ENCODE data around the gene PLXNA3.
"Not testable (repeated sequence)": the region's sequence is repeated elsewhere in the genome, so short reads cannot be mapped to it uniquely, and the experiment has no call there.

Gene PLXNA3

DNA sequence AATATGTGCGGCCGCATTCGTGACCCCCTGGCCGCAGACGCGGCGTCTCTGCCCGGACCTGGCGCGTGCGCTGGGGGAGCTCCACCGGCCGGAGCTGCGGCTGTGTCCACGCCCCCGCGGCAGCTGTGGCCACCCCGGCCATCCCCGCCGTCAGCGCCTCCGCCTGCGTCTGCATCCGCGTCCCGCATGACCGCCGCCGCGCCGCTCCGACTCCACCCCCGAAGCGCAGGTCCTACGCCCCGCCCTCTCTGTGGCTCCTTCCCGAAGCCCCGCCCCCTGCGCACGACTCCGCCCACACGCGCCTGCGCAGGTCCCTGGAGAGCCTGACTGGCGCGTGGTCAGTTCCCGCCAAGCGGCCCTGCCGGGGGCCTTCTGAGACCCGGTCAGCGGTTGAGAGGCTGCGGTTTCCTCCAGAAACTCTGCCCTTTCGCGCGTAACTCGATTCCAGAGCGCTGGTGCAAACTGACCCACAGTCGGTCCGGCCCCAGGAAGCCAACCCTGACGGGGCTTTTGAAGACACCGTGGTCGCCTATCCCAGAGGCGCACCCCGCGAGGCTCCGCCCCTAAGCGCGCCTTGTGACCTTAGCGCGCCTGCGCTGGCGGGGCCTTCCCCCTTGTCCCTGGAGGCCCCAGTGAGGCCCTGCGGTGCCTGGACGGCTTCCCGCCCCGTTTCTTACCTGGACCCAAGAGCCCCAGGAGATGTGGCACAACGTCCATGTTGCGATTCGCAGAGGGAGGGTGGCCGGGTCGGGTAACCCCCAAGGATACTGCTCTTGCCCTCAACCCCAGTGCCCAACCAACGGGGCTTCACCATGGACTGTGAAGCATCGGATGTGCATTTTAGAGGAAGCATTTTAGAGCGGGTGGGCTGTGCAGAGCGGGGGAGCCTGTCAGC lies 20.9 kb downstream of the PLXNA3 start, which contains the start of gene LAGE3:
TSS of gene LAGE3 (minus strand) at position 554 of the 895 bp plus-strand sequence. CDS start at position 188, 366 bp downstream.
- peak; percentile 85 for DNase-seq (ENCODE audit: low spot score)

DNA sequence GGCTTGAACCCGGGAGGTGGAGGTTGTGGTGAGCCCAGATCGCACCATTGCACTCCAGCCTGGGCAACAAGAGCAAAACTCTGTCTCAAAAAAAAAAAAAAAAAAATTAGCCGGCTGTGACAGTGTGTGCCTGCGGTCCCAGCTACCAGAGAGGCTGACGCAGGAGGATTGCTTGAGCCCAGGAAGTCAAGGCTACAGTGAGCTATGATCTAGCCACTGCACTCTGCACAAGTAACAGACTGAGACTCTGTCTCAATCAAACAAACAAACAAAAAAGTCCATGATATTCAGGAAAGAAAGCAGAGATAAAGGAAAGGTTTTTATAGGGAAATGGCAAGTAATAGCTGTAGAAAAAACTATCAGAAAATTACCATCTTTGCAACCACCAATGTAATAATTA lies 23.1 kb downstream of the PLXNA3 start:
- no peak for DNase-seq (ENCODE audit: low spot score)

DNA sequence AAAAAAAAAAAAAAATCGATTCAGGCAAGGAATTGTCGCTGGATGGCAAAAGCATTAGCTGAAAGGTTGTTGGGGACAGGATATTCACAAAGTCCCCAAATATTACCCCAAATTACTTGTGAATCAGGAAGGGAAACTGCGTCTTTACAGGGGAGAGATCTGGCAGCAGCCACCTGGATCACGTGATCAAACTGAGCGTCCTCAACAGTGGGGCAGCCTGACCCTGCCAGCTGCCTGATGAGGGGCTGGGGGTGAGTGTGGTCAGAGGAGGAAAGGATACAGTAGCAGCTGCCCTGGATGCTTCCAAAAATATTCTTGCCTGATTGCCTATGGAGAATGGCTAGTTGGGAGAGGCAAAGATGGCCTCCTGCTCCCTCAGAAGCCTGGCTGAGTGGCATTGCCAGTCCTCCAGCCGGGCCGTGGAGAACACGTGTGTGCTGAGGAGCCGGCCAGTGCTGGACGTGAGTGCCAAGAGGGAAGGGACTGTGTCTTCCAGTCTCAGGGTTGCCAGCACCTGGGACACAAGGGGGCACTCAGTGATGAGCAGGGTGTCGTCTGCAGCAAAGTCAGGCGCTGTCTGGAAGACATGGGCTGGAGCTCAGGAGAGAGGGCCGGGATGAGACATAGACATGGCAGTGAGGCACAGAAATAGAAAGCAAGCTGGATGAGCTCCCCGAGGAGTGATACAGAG lies 24.0 kb downstream of the PLXNA3 start:
- no peak for DNase-seq (ENCODE audit: low spot score)

DNA sequence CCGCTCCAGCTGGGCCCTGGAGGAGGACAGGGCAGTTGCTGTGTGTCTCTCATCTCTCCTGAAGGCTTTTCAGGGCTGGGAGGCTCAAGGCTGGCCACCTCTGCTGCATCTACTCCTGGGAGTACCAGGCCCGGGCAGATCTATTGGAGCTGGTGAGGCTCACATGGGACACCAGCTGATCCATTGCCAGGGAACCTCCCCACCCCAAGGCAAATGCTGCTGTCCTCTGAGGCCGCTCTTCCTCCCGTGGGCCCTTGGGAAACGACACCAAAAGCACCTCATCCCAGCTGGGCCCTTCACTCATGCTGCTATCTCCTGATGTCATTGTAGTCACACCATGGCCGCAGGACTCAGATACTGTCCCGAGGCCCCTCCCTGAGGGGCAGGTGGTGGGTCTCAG lies 24.7 kb downstream of the PLXNA3 start:
- DNase-seq (ENCODE audit: low spot score): no peak

DNA sequence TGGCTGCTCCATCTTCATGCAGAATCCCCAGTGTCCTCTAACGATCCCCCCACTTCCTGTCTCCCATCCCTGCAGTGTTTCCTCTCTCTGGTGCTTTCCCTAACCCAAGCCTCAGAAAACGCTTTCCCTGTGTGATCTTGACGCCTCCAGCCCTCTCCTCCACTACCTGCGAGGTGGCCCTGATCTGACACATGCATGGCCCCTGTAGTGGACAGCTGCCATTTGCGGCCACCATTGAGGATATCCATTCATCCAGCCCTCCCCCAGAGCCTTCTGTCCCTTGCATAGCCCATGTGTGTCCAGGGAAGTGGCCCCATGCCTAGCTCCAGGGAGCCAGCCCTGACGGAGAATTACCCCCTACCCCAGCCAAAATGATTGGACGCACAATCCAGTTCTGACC lies 25.2 kb downstream of the PLXNA3 start:
- DNase-seq (ENCODE audit: low spot score): no peak

DNA sequence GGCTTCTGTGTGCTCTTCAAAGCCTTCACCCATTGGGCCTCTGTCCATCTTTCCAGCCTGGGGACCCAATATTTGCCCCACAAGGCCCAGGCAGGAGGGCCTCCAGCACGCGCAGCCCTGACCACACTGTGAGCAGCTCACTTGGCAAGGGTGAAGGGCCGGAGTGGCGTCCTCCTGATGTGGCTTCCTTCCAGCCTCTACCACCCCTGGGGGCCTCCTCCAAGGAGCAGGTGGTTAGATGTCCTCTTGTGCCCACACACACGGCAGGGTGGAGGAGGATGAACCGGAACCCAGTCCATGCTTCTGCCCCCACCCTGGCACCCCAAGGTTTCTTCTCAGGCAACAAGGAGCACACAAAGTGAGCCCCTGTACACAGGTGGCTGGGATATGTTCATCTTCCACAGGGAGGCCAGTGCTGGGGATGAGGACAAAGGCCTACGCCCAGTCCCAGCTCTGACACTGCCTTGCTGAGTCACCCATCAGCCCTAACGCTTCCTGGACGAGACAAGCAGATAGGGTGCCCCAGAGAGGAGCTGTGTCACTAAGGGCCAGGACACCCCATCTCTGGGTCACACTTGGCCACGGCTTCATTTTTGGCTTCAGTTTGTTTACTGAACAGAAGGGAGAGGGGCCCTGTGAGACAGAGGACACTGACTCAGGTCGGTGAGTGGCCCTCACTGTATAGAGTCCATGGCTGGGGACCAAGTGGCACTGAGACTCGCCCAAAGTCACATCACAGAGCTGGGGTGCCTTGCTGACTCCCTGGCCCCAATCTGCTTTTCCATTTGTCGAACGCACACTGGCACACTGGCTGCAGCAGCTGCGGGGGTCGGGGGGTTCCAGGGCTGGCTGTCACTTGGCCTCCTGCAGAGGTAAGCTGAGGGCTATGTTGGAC lies 26.4 kb downstream of the PLXNA3 start:
- no peak for DNase-seq (ENCODE audit: low spot score)

DNA sequence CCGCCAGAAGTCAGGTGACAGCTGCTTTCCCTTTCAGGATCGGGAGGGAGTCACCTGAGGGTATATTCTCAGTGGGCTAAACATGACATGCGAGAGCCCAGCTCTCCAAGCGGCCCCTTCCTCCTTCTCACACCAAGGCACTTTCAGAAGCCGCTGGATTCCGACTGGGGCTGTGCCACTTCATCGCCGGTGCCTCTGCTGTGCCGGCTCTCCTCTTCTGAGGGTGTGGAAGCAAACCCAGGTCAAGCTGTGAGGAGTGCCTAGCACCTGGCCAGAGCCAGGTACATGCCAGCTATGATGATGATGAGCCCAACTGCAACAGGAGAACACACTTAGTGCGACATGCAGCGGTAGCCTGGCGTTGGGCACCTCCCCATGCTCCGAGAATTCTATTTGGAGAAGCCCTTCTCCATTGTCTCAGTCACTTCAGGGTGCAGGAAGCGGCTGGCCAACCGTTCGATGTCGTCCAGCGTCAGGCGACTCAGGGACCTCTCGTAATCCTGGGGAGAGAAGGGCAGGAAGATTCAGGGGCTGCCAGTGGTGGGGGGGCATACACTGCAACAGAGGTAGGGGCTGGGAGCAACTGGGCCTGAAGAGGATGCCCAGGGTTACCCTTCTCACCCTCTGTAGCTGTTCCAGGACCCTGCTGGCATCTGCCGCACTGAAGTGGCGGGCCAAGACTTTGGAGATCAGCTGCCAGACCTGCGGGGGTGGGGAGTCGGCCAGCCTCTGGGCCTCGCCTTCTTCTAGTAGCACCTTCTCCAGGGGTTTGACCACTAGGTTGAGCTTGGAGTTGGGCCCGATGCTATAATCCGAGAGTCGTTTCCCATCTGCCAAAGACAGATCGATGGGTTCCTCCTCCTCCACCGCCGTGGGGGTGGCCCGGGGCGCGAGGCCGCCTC lies 27.3 kb downstream of the PLXNA3 start:
- DNase-seq (ENCODE audit: low spot score): no peak

DNA sequence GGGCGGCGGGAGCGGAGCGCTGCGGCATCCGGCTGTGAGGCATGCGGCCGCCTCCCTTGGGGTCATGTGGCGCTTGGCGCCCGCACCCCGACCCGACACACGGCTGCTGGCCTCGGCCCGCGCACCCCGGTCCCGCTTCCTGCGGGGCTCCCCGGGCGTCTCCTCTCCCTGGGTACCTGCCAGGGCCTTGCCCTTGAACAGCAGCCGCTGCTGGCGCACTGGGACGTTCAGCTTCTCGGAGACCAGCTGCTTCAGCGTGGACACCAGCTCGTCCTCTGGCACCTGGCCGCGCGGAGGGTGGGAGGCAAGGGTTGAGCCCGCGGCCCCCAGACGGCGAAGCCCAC lies 27.9 kb downstream of the PLXNA3 start:
- DNase-seq (ENCODE audit: low spot score): no peak

DNA sequence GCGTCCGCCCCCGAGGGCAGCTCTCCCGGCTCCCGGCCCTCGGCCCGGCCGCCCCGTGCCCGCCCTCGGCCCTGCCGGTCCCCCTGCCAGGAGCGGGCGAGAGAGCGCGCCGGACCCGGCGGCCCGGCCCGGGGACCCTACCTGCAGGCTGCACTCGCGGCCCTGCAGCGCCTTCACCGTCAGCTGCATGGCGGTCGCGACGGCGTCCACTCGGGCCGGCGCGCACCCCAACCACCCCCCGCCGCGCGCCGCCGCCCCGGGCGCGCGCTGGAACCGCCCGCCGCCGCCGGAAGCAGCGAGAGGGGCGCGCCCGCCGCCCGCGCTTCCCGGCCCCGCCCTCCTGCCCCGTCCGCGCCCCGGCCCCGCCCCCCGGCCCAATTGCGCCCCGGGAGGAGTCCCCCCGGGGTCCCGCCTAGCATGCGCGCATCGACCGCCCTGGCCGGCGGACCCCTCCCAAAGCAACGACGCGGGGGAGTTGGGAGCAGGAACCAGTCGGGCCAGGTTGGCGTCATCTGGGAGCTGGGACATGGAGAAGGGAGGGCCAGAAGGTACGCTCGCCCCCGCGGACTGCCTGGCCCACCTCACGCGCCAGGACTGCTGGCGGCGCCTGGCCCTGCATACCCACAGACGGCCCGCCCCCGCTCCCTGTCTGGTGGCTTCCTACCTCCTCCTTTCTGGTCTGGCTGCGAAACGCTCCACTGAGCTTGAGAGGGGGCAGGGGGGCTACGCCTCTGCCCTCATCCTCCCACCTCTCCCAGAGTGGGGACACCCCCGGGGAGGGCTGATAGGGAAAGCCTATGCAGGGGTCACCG lies 28.5 kb downstream of the PLXNA3 start, which contains the start of gene UBL4A:
TSS of gene UBL4A (minus strand) at position 220 of the 812 bp plus-strand sequence. CDS start at position 189, 31 bp downstream.
- peak; percentile 61 for DNase-seq (ENCODE audit: low spot score)

DNA sequence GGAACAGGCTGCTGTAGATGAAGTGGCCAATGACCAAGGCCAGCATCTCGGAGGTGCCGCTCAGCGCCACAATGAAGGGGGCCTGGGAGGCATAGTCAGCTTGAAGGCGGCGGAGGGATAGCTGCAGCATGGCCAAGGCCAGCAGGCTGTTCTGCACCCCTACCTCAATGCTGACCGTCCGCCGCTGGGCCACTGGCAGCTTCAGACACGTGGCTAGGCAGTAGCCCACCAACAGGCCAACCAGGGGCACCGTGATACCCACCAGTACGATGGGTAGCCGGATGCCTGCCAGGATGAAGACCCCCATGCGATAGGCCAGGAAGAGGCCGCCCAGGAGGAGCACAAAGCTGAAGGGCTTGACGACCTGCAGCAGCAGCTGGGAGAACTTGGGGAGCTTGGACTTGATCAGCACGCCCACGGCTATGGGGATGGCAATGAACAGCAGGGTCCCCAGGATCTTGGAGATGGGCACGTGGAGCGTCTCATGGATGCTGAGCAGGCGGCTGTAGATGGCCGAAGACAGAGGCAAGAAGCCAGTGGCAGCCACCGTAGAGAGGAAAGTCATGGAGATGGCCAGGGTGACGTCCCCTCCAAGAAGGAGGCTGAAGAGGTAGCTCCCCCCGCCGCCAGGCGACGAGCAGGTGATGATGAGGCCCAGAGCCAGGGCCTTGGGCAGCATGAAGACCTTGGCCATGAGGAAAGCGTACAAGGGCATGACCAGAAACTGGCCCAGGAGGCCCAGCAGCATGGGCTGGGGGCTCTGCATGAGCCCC lies 29.6 kb downstream of the PLXNA3 start:
- DNase-seq (ENCODE audit: low spot score): no peak

DNA sequence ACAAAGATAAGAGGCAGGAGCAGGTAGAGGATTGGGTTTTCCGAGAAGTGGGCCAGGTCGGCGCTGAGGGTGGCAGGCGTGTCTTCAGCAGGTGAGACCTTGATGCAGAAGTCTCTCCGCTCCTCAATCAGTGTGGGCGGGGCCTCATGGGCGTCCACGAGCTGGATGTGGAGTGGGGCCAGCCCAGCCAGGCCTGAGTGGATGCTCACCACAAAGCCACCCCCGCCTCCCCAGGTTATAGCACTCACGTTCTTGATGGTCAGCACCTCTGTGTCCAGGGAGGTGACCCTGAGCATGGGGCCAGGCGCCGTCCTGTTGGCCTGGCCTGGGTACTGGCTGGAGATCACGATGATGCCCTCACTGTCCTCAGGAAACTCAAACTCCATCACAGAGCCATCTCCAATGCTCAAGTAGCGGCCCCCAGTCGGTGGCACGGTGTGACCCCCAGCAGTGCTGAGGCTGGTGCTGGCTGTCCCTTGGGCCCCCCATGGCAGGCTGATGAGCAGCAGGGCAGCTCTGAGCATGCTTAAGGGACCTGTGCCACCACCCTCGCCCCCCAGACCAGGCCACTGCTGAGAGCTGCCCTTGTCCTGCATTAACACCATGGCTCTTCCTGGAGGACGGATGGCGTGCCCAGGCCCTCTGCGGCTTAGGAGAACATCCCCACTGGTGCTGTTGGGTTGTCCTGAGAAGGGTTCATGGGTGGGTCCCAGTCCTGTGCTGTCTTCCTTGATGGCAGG lies 30.4 kb downstream of the PLXNA3 start:
- DNase-seq (ENCODE audit: low spot score): no peak

DNA sequence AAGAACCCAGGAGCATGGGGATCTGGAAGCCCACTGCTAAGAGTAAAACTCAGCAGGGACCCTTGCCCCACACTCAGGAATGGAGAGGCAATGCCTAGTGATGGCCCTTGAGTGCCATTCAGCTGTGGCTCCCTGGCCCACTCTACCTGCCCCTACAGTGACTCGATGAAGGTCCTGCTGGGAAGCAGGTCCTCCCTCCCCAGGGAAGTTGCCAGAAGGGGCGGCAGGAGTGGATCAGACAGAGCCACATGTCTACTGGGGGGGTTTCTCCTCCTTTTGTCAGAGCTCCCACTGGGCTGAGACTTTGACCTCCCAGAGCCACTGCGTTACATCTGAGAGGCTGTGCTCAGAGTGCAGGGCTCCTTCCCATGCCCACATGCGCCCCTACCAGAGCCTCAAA lies 31.1 kb downstream of the PLXNA3 start:
- DNase-seq (ENCODE audit: low spot score): no peak

DNA sequence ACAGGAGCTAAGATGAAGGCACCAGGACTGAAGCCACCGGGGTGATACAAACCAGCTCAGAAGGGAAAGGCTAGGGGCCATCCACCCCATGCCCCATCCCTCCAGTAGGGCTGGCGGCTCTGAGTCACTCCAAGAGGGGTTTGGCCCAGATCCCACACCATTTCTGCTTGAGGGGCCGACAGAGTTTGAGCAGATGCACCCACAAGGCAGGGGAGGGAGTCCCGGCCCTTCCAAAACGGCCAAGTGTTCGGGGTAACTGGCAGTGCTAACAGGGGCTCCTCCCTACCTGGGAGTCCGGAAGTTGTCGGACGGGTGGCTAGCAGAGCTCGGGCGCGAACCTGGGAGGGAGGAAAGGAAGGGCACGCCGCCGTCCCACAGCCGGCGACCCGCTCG lies 31.9 kb downstream of the PLXNA3 start:
- no peak for DNase-seq (ENCODE audit: low spot score)

DNA sequence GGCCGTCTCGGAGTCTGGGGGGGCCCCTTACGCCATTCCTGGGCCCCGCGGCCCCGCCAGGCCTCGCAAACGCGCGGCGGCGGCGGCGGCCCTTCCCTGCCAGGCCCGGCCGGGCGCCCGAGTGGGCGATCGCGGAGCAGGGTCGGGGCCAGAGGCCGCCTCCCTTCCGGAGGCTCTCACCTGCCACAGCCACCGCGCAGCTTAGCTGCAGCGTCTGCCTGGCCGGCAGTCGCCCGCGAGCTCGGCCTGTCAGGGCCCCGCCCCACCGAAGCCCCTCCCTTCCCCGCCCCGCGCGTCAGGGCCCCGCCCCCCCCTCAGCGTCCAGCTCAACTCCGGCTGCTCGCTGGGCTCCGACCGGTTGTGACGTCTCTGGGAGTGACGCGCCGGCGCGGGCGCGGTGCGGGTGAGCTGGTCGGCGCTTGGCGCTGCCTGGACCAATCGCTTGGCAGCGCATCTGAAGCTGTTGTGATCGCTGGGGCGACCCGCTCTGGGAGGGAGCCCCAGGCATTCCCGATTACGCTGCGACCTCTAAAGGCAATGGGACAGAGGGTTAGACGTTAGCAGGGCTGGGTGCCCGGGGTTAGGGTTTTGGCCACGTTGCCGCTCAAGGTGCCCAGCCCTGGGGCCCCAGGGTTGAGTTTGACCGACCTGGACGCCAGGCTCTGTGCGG lies 32.5 kb downstream of the PLXNA3 start, which contains the start of gene SLC10A3:
TSS of gene SLC10A3 (minus strand) at position 216 of the 670 bp plus-strand sequence. CDS start 1,689 bp downstream, outside the sequence.
- DNase-seq (ENCODE audit: low spot score): peak; percentile 87

DNA sequence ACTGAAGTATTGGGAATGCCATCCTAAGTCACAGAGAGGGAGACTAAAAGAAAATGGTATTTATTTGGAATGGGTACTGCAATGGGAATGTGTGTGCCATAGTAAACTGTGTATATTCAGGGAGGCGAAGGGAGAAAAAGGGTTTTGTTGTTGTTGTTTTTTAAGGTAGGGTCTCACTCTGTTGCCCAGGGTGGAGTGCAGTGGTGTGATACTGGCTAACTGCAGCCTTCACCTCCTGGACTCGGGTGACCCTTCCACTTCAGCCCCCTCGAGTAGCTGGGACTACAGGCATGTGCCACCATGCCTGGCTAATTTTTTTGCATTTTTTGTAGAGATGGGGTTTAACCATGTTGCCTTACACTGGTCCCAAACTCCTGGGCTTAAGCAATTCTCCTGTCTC lies 36.6 kb downstream of the PLXNA3 start:
- DNase-seq (ENCODE audit: low spot score): no peak

DNA sequence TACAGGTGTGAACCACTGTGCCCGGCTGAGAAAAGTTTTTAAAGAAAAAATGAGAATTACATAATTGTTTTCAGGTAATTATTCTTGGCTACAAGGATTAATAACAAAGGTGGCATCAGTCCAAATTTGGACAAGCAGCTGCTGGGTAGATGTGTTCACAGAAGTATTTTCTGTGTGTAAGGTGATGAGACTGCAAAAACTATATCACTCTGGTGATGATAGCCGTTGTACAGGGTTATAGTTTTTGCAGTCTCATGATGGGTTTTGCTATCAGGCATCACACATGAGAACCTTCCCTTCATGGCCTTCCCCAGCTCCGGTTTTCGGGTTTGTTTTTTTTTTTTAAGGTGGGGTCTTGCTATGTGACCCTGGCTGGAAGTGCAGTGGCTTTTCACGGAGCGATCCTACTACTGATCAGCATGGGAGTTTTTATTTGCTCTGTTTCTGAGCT lies 37.4 kb downstream of the PLXNA3 start:
- DNase-seq (ENCODE audit: low spot score): no peak

DNA sequence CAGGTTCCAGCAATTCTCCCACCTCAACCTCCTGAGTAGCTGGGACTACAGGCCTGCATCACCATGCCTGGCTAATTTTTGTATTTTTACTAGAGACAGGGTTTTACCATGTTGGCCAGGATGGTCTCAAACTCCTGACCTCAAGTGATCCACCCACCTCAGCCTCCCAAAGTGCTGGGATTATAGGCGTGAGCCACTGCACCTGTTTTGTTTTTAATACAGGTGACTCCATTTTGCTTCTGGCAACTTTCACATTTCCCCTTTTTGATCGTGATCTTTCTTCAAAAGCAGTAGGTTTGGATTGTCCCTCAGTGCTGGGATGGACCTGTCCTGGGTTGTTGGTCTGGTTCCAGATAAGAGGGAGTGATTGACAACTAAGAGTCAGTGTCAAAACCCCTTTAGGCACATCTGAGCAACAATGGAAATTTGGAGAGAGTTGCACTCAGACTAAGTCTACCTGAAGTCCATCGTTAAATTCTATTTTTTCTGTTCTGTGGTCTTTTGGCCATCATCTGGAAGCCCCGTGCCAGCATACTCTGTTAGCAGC lies 38.6 kb downstream of the PLXNA3 start:
- DNase-seq (ENCODE audit: low spot score): not testable (repeated sequence)

DNA sequence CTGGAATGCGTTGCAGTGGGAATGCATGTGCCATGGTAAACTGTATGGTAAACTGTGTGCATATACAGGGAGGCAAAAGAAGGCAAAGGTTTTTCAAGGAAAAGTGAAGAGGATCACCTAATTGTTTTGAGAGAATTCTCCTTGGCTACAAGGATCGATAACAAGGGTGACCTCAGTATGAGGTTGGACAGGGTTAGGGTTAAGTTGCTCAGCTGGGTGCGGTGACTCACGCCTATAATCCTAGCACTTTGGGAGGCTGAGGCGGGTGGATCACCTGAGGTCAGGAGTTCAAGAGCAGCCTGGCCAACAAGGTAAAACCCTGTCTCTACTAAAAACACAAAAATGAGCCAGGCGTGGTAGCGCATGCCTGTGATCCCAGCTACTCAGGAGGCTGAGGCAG lies 43.3 kb downstream of the PLXNA3 start:
- DNase-seq (ENCODE audit: low spot score): not testable (repeated sequence)
